CD1c-positive myeloid dendritic cell (primary cell): Measurements from ENCODE around the gene TDRD1.
"Not testable (repeated sequence)": the region's sequence is repeated elsewhere in the genome, so short reads cannot be mapped to it uniquely, and the experiment has no call there.

Experiments
- DNase-seq: peaks from one replicate; pipeline ENCODE4 v3.0.0-alpha.2; 2016; ENCODE audit errors: extremely low spot score

The TDRD1 gene, protein sequence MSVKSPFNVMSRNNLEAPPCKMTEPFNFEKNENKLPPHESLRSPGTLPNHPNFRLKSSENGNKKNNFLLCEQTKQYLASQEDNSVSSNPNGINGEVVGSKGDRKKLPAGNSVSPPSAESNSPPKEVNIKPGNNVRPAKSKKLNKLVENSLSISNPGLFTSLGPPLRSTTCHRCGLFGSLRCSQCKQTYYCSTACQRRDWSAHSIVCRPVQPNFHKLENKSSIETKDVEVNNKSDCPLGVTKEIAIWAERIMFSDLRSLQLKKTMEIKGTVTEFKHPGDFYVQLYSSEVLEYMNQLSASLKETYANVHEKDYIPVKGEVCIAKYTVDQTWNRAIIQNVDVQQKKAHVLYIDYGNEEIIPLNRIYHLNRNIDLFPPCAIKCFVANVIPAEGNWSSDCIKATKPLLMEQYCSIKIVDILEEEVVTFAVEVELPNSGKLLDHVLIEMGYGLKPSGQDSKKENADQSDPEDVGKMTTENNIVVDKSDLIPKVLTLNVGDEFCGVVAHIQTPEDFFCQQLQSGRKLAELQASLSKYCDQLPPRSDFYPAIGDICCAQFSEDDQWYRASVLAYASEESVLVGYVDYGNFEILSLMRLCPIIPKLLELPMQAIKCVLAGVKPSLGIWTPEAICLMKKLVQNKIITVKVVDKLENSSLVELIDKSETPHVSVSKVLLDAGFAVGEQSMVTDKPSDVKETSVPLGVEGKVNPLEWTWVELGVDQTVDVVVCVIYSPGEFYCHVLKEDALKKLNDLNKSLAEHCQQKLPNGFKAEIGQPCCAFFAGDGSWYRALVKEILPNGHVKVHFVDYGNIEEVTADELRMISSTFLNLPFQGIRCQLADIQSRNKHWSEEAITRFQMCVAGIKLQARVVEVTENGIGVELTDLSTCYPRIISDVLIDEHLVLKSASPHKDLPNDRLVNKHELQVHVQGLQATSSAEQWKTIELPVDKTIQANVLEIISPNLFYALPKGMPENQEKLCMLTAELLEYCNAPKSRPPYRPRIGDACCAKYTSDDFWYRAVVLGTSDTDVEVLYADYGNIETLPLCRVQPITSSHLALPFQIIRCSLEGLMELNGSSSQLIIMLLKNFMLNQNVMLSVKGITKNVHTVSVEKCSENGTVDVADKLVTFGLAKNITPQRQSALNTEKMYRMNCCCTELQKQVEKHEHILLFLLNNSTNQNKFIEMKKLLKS

GRCh38 chr10:114179148-114179547, at the start of gene TDRD1:
TSS of gene TDRD1 (plus strand) at chr10:114179353. CDS start at chr10:114187832, 8,479 bp downstream.
- DNase-seq = no peak

GRCh38 chr10:114131094-114131493, 48.1 kb upstream of the TDRD1 start:
- peak; percentile 61 for DNase-seq

GRCh38 chr10:114135476-114135875, 43.7 kb upstream of the TDRD1 start:
- no peak for DNase-seq

- DNase-seq = no peak
These were observed 40.6 kb upstream of the TDRD1 start for GRCh38 chr10:114138581-114138980.

DNA sequence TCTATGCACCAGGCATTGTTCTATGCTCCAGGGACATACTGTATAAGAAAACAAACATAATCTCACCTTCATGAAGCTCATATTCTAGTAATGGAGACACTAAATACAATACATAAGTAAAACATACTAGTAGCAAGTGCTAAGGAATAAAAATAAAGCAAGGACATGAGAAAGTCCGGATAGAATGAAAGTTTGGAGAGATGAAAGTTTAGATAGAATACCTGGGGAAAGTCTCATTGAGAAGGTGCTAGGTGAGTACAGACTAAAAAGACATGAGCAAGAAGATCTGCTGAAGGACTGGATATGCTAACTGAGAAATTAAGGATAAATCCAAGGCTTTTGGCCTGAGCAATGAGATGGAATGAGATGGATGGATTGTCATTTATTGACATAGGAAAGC, 39.1 kb upstream of the TDRD1 start:
- DNase-seq = no peak

DNA sequence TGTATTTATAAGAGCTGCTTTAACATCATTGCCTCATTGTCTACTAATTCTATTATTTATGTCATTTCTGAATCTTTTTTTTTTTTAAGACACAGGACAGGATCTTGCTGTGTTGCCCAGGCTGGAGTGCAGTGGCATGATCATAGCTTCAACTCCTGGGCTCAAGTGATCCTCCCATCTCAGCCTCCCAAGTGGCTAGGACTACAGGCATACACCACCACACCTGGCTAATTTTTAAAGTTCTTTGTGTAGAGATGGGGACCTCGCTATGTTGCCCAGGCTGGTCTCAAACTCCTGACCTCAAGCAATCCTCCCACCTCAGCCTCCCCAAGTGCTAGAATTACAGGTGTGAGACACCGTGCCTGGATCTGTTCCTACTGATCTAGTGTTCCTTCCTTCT, 38.3 kb upstream of the TDRD1 start:
- not testable (repeated sequence) for DNase-seq

GRCh38 chr10:114142018-114142417, 37.1 kb upstream of the TDRD1 start:
- no peak for DNase-seq

DNA sequence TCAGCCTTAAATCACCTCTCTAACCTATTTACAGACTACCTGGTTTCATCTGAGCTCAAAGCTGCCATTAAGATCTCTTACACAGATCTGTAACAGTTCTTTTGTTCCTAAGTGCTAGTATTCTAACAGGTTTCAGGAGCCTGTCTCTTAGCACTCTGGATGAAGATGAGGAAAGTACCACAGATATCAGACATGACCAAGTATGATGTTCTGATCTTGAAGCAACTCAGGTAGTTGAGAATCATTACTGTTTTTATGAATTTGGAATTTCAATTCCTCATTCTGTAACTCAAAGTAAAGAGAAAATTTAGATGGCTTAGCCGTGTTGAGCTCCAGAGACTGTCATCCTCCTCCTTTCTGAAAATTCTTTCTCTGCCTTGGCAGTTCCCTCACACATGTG, 36.0 kb upstream of the TDRD1 start:
- no peak for DNase-seq

DNA sequence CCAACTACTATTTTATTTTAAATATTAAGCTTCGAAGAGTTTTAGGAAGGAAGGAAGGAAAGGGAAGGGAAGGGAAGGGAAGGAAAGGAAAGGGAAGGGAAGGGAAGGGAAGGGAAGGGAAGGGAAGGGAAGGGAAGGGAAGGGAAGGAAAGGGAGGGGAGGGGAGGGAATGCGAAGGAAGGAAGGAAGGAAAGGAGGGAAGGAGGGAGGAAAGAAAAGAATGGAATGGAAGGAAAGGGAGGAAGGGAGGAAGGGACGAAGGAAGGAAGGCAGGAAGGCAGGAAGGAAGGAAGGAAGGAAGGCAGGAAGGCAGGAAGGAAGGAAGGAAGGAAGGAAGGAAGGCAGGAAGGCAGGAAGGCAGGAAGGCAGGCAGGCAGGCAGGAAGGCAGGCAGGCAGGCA, 29.7 kb upstream of the TDRD1 start:
- not testable (repeated sequence) for DNase-seq

DNA sequence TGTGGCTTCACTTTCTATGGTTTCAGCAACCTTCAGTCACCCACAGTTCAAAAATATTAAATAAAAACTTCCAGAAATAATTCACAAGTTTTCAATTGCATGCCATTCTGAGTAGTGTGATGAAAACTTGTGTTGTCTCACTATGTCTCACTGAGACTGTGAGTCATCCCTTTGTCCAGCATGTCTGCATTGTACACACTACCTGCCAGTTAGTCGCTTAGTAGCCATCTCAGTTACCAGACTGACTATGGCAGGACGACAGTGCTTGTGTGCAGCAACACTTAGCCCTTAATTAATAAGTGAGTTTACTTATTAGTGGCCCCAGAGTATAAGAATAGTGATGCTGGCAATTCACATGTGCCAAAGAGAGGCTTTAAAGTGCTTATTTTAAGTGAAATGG, 27.7 kb upstream of the TDRD1 start:
- DNase-seq = no peak

DNA sequence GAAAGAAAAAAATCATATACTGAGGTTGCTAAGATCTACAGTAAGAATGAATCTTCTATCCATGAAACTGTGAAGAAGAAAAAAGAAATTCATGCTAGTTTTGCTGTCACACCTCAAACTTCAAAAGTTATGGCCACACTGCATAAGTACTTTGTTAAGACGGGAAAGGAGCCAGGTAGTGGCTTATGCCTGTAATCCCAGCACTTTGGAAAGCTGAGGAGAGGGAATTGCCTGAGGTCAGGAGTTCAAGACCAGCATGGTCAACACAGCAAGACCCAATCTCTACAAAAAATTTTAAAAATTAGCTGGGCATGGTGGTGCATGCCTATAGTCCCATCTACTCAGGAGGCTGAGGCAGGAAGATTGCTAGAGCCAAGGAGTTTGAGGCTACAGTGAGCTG, 27.3 kb upstream of the TDRD1 start:
- no peak for DNase-seq

DNA sequence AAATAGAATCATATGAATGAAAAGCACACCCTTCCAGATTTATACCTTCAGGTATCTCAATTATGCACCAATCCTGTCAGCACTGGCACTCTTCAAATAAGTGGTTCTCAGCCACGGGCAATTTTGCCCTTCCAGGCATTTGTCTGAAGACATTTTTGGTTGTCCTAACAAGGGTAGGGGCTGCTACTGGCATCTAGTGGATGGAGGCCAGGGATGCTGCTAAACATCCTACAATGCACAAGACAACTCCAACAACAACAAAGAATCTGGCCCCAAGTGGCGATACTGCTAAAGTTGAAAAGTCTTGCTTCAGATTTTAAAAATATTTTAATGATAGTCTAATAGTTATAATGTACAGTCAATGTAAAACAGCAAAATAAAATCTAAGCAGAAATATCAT, 21.2 kb upstream of the TDRD1 start:
- DNase-seq = no peak

- no peak for DNase-seq
These were observed 16.1 kb upstream of the TDRD1 start for GRCh38 chr10:114163062-114163461.

DNA sequence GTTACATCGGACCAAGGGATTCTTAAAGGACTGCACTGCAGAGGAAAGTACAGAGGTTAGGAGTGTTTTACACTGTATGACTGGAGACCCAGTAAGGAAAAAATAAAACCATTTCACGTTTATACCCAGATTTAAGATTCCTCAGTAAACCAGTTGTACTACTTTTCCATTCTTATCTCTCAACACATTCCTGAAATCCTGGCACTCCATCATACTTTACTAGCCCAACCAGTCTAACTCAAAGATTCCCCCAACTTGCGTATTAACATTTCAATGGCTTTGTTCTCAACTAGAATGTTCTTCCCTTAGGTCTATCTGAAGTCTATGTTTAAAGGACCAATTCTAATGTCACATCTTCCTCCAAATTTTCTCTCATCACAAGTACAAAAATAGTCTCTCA, 13.1 kb upstream of the TDRD1 start:
- DNase-seq = no peak

DNA sequence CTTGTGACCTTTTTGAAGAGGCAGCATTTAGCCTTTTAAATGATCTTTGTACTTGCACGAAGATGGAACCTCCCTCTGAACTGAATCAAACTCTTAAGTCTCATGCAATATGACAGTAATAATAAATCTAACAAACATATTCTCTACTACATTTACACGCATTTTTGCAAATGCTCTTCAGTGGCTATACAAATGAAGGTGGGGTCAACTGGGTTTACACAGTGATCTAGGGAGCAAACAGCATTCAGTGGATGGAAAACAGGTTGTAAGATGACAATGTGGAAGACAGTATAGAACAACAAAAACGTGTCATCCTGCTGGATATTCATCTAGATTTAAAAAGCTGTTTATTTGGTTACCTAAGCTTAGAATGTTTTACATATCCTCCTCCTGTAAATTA, 12.7 kb upstream of the TDRD1 start:
- no peak for DNase-seq

DNA sequence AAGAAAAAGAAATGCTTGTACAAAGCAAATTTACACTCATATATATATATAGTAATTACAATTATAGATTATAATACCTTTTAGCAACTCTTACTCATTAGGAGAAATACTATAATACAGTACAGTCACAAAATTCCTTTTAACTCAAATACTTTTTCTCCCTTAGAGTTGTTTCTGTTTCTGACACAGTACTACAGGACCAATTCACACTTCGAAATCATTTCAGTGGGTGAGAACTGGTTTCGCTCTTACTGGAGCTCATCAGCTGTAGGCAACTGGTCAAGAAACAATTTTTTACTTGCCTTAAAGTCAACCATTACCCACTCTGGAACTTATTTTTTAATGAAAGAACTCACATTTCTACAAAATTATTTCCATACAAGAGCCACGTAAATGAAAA, 11.2 kb upstream of the TDRD1 start:
- DNase-seq = no peak

- DNase-seq = no peak
These were observed 10.6 kb upstream of the TDRD1 start for GRCh38 chr10:114168450-114169009.

GRCh38 chr10:114172216-114172615, 6.9 kb upstream of the TDRD1 start:
- DNase-seq = no peak

- no peak for DNase-seq
These were observed 6.2 kb upstream of the TDRD1 start for GRCh38 chr10:114172776-114173602.

DNA sequence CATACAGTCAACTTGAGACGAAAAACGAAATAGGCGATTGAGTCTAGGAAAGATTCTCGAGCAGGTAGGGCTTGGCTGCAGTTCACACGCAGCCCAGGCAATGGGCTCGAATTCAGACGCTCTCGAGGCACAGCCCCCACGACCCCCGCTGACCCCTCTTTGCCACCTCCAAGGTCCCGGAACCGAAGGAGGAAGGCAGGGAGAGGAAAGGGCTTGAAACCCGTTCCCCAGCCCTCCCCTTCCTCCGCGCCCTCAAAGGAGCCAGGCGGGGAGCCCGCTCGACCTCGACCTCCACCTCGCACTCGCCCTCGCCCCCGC, 5.6 kb upstream of the TDRD1 start:
- DNase-seq = no peak
